AG04450 (cell line): ENCODE data around the gene ZNF154. TPM values are rescaled to one million over a fixed set of nuclear protein-coding genes. Genes with fewer than 3 reads are reported as not detected.
"Not testable (repeated sequence)": the region's sequence is repeated elsewhere in the genome, so short reads cannot be mapped to it uniquely, and the experiment has no call there.

Experiments used
- CTCF ChIA-PET: fragments of 300-600, 350-600 bp; formaldehyde crosslinking; extraction: SDS; loops from one replicate; lab custom pipeline; 2022; ENCODE audit warnings: antibody characterized with exemption, inconsistent platforms; lab: Charles Lee
- POLR2A ChIA-PET: fragments of 350-600 bp; formaldehyde crosslinking; extraction: SDS; loops from one replicate; lab custom pipeline; 2021; ENCODE audit warnings: antibody characterized with exemption, inconsistent platforms; lab: Yijun Ruan, JAX
- DNase-seq: peaks from one replicate; pipeline ENCODE4 v3.0.0-alpha.2; 2011; ENCODE audit warnings: low read depth, low spot score
- H3K27ac ChIP-seq: one replicate; pipeline ENCODE4 v1.5.1; 2012; ENCODE audit warnings: low read depth, low read length, control low read depth
- H3K27me3 ChIP-seq: one replicate; pipeline ENCODE4 v1.6.0; 2012; ENCODE audit warnings: low read length; ENCODE audit not compliant: control insufficient read depth, insufficient read depth
- H3K4me3 ChIP-seq: 2 replicates; pipeline ENCODE4 v1.5.1; 2011; ENCODE audit warnings: mild to moderate bottlenecking, low read depth, low read length, control low read depth
- H3K9me3 ChIP-seq: 2 replicates; pipeline ENCODE4 v1.5.1; 2012; ENCODE audit warnings: low read length; ENCODE audit not compliant: control insufficient read depth, insufficient read depth
- polyA plus RNA-seq: library from polyadenylated mRNA; depleted of rRNA; stranded (reverse); fragments of >200 nt; gene quantifications from 2 replicates; pipeline ENCODE4 v1.2.3, GENCODE V29; 2011
- TF ChIP-seq, protein P1 (sequence below): IDR thresholded peaks from 2 replicates; pipeline ENCODE4 v1.5.1; 2011; ENCODE audit warnings: low read depth, low read length, control low read depth, inconsistent platforms

ZNF154 gene
- polyA plus RNA-seq, 1 experiment, result 8.1 TPM

- ChIA-PET POLR2A (interaction anchor here (1.2 kb wide), 1 partner anchor 66 kb away, joined by 7 read pairs; no protein-coding TSS in a partner anchor), CTCF (interaction anchor here (0.9 to 1.0 kb wide), 2 partner anchors 10 to 169 kb away, joined by 3 read pairs; no protein-coding TSS in a partner anchor)
- Histone ChIP-seq H3K27ac (no peak overlapping the region), H3K4me3 (peak overlapping the region; percentile 99), H3K27me3 (no peaks in the 10 kb centered on the region), H3K9me3 (peaks cover 30% of the 10 kb centered on the region)
- DNase-seq, result no peak
- TF ChIP-seq, protein P1, sequence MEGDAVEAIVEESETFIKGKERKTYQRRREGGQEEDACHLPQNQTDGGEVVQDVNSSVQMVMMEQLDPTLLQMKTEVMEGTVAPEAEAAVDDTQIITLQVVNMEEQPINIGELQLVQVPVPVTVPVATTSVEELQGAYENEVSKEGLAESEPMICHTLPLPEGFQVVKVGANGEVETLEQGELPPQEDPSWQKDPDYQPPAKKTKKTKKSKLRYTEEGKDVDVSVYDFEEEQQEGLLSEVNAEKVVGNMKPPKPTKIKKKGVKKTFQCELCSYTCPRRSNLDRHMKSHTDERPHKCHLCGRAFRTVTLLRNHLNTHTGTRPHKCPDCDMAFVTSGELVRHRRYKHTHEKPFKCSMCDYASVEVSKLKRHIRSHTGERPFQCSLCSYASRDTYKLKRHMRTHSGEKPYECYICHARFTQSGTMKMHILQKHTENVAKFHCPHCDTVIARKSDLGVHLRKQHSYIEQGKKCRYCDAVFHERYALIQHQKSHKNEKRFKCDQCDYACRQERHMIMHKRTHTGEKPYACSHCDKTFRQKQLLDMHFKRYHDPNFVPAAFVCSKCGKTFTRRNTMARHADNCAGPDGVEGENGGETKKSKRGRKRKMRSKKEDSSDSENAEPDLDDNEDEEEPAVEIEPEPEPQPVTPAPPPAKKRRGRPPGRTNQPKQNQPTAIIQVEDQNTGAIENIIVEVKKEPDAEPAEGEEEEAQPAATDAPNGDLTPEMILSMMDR, result no peak
Measured at GRCh38 chr19:57747472-57747807, 38.4 kb upstream of the ZNF154 start.

- Histone ChIP-seq H3K27ac (peak within 1 kb of the TSS; percentile 52), H3K9me3 (peaks cover 24% of the 10 kb centered on the region), H3K4me3 (peak within 1 kb of the TSS; percentile 99), H3K27me3 (no peaks in the 10 kb centered on the region)
- peak; percentile 65 for DNase-seq
- ChIA-PET POLR2A (interaction anchor here (0.6 to 1.2 kb wide), 2 partner anchors 65 to 380 kb away, joined by 5 to 7 read pairs; no protein-coding TSS in a partner anchor), CTCF (interaction anchor here (0.9 to 1.0 kb wide), 2 partner anchors 9 to 170 kb away, joined by 3 read pairs; no protein-coding TSS in a partner anchor)
- TF ChIP-seq, protein P1, result no peak
Measured at GRCh38 chr19:57746580-57747471, 37.8 kb upstream of the ZNF154 start, which contains the start of gene ZNF776. TSS of gene ZNF776 (plus strand) at chr19:57746815. CDS start at chr19:57747059, 244 bp downstream.

DNA sequence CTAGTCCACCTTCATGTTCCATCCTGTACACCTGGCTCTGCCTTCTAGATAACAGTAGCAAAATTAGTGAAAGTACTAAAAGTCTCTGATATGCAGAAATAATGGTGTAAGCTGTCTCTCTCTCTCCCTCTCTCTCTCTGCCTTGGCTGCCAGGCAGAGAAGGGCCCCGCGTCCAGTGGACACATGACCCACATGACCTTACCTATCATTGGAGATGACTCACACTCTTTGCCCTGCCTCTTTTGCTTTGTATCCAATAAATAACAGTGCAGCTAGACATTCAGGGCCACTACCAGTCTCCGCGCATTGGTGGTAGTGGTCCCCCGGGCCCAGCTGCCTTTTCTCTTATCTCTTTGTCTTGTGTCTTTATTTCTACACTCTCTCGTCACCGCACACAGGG lies 29.8 kb upstream of the ZNF154 start:
- H3K4me3 ChIP-seq, POLR2A ChIA-PET, H3K27ac ChIP-seq, DNase-seq, H3K27me3 ChIP-seq: not testable (repeated sequence)
- CTCF ChIA-PET, result interaction anchor here (0.6 kb wide), 1 partner anchor 315 kb away, joined by 3 read pairs; no protein-coding TSS in a partner anchor
- peaks cover 13% of the 10 kb centered on the region for H3K9me3 ChIP-seq

DNA sequence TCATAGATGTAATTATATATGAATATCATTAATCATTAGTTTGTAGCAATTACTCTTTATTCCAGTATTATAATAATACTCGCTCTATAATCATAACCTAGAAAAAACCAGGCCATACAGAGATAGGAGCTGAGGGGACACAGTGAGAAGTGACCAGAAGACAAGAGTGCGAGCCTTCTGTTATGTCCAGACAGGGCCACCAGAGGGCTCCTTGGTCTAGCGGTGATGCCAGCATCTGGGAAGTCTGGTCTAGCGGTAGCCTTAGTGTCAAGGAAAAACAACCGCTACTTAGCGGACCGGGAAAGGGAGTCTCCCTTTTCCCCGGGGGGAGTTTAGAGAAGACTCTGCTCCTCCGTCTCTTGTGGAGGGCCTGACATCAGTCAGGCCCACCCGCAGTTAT lies 29.3 kb upstream of the ZNF154 start:
- H3K27ac ChIP-seq, DNase-seq, H3K4me3 ChIP-seq, H3K27me3 ChIP-seq, POLR2A ChIA-PET: not testable (repeated sequence)
- TF ChIP-seq, protein P1, result peak; percentile 56
- H3K9me3 ChIP-seq, result peaks cover 13% of the 10 kb centered on the region
- CTCF ChIA-PET, result interaction anchor here (0.6 to 1.1 kb wide), 2 partner anchors 9 to 315 kb away, joined by 3 read pairs; no protein-coding TSS in a partner anchor

DNA sequence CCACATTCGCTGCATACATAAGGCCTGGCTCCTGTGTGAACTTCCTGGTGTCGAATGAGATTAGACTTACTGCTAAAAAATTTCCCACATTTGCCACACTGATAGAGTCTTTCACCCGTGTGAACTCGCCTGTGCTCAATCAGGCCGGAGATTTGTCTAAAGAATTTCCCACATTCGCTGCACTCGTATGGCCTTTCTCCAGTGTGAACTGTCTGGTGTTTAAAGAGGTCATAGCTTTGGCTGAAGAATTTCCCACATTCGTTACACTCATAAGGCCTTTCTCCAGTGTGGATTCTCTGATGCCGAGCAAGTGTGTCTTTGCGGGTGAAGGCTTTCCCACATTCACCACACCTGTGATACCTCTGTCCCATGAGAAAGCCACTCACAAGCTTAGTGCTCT lies 11.9 kb upstream of the ZNF154 start:
- ChIA-PET CTCF (no interaction called here), POLR2A (no interaction called here)
- no peaks in the 10 kb centered on the region for H3K27me3 ChIP-seq
- TF ChIP-seq, protein P1, result no peak
- H3K9me3 ChIP-seq, result peaks cover 74% of the 10 kb centered on the region
- no peak for DNase-seq
- no peak overlapping the region for H3K4me3 ChIP-seq
- H3K27ac ChIP-seq, result no peak overlapping the region
